HG02798 (cell line): ENCODE results near the gene DMD.
"Not testable (repeated sequence)": the region's sequence is repeated elsewhere in the genome, so short reads cannot be mapped to it uniquely, and the experiment has no call there.

Experiments used
- ATAC-seq: cut with Tn5 transposase; IDR thresholded peaks from one replicate; pipeline ENCODE4 v1.9.1; 2021; ENCODE audit warnings: mild to moderate bottlenecking; ENCODE audit not compliant: unreplicated experiment, poor library complexity

The DMD gene

DNA sequence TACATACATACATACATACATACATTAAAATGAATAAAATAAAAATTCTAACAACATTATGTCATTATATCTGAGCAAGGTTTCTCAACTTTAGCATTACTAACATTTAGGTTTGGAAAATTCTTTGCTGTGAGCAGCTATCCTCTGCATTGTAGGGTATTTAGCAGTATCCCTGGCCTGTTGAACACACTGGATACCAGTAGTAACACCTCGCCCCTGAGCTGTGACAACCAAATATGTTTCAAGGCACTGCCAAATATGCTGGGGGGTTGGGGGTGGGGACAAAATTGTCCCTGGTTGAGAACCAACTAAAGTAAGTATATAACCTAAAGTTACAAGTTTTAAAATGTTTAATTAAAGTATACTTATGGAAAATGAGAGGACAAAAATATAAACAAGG is 1278.6 kb downstream of the DMD start:
- ATAC-seq, result no peak

DNA sequence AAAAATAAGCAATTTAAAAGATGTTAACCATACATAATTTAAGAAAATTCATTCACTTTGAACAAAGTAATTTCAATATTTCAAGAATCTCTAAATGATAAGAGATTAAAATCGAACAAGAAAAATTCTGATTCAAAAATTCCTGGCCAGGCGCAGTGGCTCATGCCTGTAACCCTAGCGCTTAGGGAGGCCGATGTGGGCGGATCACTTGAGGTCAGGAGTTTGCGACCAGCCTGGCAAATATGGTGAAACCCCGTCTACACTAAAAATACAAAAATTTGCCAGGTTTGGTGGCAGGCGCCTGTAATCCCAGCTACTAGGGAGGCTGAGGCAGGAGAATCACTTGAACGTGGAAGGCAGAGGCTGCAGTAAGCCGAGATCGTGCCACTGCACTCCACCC is 1279.0 kb downstream of the DMD start:
- ATAC-seq, result not testable (repeated sequence)

DNA sequence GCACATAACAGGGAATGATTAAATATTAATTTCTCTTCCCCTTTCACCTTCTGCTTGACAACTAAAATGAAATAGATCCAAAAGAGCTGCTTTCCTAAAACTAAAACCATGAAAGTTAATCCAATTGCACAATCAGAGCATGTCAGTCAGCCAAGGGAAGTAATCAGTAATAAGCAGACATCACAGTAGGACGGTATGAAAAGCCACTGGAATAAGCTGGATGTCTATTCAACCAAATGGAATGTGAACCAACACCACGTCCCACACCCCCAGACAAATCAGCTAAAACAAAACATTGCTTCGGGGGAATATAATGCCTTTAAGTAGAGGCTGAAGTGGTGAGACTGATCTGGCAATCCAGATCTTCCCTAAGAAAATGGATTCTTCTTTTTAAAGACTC is 1280.1 kb downstream of the DMD start:
- ATAC-seq, result no peak

DNA sequence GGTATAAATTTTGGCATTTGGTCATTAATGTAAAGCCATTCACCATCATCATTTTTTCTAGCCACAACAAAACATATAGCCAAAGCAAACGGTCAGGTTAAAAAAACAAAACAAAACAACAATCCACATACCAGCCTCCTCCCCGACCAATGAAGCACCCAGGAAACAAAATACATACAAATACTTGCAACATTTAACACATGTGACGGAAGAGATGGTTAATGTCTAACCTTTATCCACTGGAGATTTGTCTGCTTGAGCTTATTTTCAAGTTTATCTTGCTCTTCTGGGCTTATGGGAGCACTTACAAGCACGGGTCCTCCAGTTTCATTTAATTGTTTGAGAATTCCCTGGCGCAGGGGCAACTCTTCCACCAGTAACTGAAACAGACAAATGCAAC is 1282.0 kb downstream of the DMD start:
- no peak for ATAC-seq

- ATAC-seq, result no peak
These were observed 1290.1 kb downstream of the DMD start for GRCh38 chrX:31921236-31921635.

- ATAC-seq, result no peak
These were observed 1301.3 kb downstream of the DMD start for GRCh38 chrX:31909850-31910572.

- no peak for ATAC-seq
These were observed 1317.2 kb downstream of the DMD start for GRCh38 chrX:31894152-31894551.

- ATAC-seq, result peak; percentile 90
These were observed 1317.8 kb downstream of the DMD start for GRCh38 chrX:31893525-31893924.

- ATAC-seq, result no peak
These were observed 1322.3 kb downstream of the DMD start for GRCh38 chrX:31889088-31889487.

GRCh38 chrX:31884535-31884934 is 1326.8 kb downstream of the DMD start:
- ATAC-seq, result no peak

- ATAC-seq, result no peak
These were observed 1339.3 kb downstream of the DMD start for GRCh38 chrX:31872007-31872406.

GRCh38 chrX:31870267-31870666 is 1341.1 kb downstream of the DMD start:
- ATAC-seq, result no peak

DNA sequence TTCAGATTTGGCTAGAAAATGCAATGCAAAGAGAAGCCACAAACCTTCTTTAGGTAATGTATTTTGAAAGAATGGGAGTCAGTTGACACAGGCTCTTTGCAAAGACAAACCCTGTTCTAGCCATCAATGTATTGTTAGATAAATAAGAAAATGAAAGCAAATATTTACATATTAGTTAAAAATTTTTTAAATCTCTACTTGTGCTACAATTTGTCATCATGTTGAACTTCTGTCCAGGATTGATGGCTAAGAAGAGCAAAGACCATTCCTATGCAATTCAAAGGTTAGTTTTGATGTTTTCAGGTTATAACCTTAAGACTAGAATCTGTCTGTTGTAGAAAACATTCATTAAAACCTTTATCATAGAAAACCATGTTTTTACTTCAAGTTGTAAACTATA is 1350.7 kb downstream of the DMD start:
- no peak for ATAC-seq

DNA sequence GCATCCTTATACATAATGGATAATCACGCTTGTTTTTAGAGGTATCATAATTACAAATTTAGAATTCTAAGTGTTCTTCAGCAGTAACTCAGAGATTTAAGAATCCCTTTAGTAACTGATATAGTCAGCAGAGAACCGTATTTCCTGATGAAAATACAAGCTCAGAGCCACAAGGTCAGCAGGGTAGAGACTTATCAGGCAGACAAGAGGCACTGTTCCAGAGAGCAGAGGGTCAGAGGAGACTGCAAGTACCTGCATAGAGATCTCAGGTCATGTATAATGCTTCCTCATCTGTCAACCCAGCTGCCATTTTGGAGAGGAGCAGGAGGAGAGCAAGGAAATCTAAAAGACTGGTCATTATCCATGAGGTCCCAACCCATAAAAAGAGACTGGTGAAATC is 1352.4 kb downstream of the DMD start:
- ATAC-seq, result no peak

- no peak for ATAC-seq
These were observed 1356.6 kb downstream of the DMD start for GRCh38 chrX:31854716-31855115.

GRCh38 chrX:31851761-31852160 is 1359.6 kb downstream of the DMD start:
- ATAC-seq, result no peak

- ATAC-seq, result no peak
These were observed 1363.6 kb downstream of the DMD start for GRCh38 chrX:31847773-31848172.

GRCh38 chrX:31845003-31845402 is 1366.3 kb downstream of the DMD start:
- no peak for ATAC-seq

GRCh38 chrX:31838617-31839016 is 1372.7 kb downstream of the DMD start:
- ATAC-seq, result no peak

DNA sequence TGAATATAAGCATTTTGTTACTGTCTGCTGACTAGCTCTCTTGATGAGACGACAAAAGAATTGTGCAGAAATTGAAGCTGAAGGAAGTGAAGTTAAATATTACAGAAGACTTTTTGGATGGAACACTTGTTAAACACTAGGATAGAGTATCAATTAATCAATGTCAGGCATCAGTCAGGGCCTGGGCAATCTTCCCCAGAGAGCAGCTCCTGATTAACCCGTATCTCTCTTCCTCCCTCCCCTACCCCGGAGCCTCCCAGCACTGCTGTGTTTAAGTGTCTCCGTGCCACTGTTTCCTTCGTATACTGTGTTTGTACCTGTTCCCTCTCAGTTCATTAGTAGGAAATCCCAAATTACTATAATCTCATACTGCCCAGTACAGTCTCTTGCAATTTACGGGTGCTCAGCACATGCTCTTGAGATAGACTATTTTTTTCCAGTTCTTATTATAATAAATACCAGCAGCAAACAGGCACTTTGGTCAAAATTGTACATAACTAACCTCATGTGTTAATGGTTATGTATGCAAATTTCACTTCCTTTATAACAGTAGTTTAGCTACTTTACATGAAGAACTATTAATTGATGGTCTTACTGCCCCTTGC is 1373.8 kb downstream of the DMD start:
- no peak for ATAC-seq

GRCh38 chrX:31836479-31836878 is 1374.9 kb downstream of the DMD start:
- no peak for ATAC-seq

GRCh38 chrX:31832263-31832662 is 1379.1 kb downstream of the DMD start:
- ATAC-seq, result no peak
